K562 (cell line): Measurements from ENCODE around the gene CLEC12A. TPM values are rescaled to one million over a fixed set of nuclear protein-coding genes. Genes with fewer than 3 reads are reported as not detected.

Experiments used
- ATAC-seq: fragments of 200-7000 bp; cut with Tn5 transposase; 3 replicates; pipeline ENCODE4 v1.9.1; 2020; ENCODE audit warnings: moderate library complexity
- BruUV-seq: library from RNA; stranded (reverse); fragments of 400-500 nt; replicated peaks from 2 replicates; lab custom pipeline; 2021; lab: Mats Ljungman, UMichigan
- CTCF ChIA-PET: fragments of 300-600 bp; formaldehyde crosslinking; extraction: SDS; loops from one replicate; lab custom pipeline; 2021; ENCODE audit warnings: low intra/inter-chr PET ratio; lab: Yijun Ruan, JAX
- POLR2A ChIA-PET: fragments of 300-600, 350-650 bp; sonication (Branson Sonifier 250); formaldehyde crosslinking; extraction: SDS; loops from one replicate; lab custom pipeline; 2021; ENCODE audit warnings: antibody characterized with exemption, inconsistent platforms; lab: Yijun Ruan, JAX
- DNase-seq, 4 experiments: peaks; one replicate each; pipeline versions ENCODE4 v3.0.0 to v3.0.0-alpha.2; 2011 to 2018; ENCODE audit warnings: low spot score in 3 of 4, mixed read lengths in 3 of 4; ENCODE audit errors: extremely low read depth in 1 of 4
- FAIRE-seq: peaks from 2 replicates; lab custom pipeline; 2011; peaks lifted over from hg19 to GRCh38; lab: Jason Lieb, UNC
- H2AFZ ChIP-seq: 2 replicates; pipeline ENCODE4 v1.6.0; 2011; ENCODE audit warnings: low read depth, low read length, control low read depth, inconsistent platforms
- H3K27ac ChIP-seq: fragments of 200-600 bp; 3 replicates; pipeline ENCODE4 v1.8.0; 2011; ENCODE audit warnings: low read depth, mild to moderate bottlenecking, control low read depth, inconsistent platforms, low read length, moderate library complexity, mixed read lengths; ENCODE audit errors: extremely low read depth
- H3K27me3 ChIP-seq, 2 experiments: fragments of 300-600 bp in 1 of 2; 2 replicates in 1 of 2; 3 replicates in 1 of 2; pipeline versions ENCODE4 v1.6.0 to v1.8.0; 2011; ENCODE audit warnings: inconsistent platforms in 2 of 2, low read length in 2 of 2, mild to moderate bottlenecking in 1 of 2, mixed read lengths in 1 of 2, moderate library complexity in 1 of 2; ENCODE audit not compliant: control insufficient read depth in 2 of 2, insufficient read depth in 2 of 2
- H3K36me3 ChIP-seq: fragments of 300-600 bp; 3 replicates; pipeline ENCODE4 v1.8.0; 2011; ENCODE audit warnings: mild to moderate bottlenecking, low read length, inconsistent platforms; ENCODE audit not compliant: control insufficient read depth, insufficient read depth
- H3K4me1 ChIP-seq, 2 experiments: fragments of 200-600 bp in 1 of 2; replicated peaks in 1 of 2; 2 replicates in 1 of 2; 3 replicates in 1 of 2; pipeline versions ENCODE4 v1.5.1 to v1.8.0; 2011; ENCODE audit warnings: inconsistent platforms in 2 of 2, low read length in 2 of 2, mild to moderate bottlenecking in 1 of 2, mixed read lengths in 1 of 2, moderate library complexity in 1 of 2; ENCODE audit not compliant: control insufficient read depth in 2 of 2, insufficient read depth in 2 of 2
- H3K4me2 ChIP-seq: 2 replicates; pipeline ENCODE4 v1.6.1; 2011; ENCODE audit warnings: low read length, control low read depth, inconsistent platforms, mixed read lengths; ENCODE audit not compliant: insufficient read depth
- H3K4me3 ChIP-seq: fragments of 200-600 bp; sonication (generic), shearing (Covaris generic); 2 replicates; pipeline ENCODE4 v1.5.1; 2016; ENCODE audit warnings: control low read depth, inconsistent platforms
- H3K79me2 ChIP-seq: fragments of 200-600 bp; 3 replicates; pipeline ENCODE4 v1.8.0; 2011; ENCODE audit warnings: low read length, inconsistent platforms; ENCODE audit not compliant: control insufficient read depth, insufficient read depth
- H3K9ac ChIP-seq, 2 experiments: 2 replicates each; pipeline versions ENCODE4 v1.6.0 to v1.6.1; 2011; ENCODE audit warnings: low read depth in 2 of 2, low read length in 2 of 2, control low read depth in 1 of 2, inconsistent platforms in 1 of 2, mild to moderate bottlenecking in 1 of 2, mixed read lengths in 1 of 2; ENCODE audit not compliant: insufficient read depth in 1 of 2
- H3K9me1 ChIP-seq: one replicate; pipeline ENCODE4 v1.6.0; 2011; ENCODE audit warnings: inconsistent platforms, mild to moderate bottlenecking, low read length, moderate library complexity; ENCODE audit not compliant: control insufficient read depth, insufficient read depth
- H3K9me3 ChIP-seq: replicated peaks from 2 replicates; pipeline ENCODE4 v1.5.1; 2011; ENCODE audit warnings: low read depth, low read length, inconsistent platforms; ENCODE audit not compliant: control insufficient read depth, insufficient read depth
- H4K20me1 ChIP-seq: replicated peaks from 2 replicates; pipeline ENCODE4 v1.6.1; 2011; ENCODE audit warnings: low read length, inconsistent platforms, mixed read lengths; ENCODE audit not compliant: control insufficient read depth, insufficient read depth
- KDM4B ChIP-seq, 2 experiments: fragments of 450-650 bp in 1 of 2; sonication (generic) in 1 of 2; IDR thresholded peaks; 2 replicates each; pipeline ENCODE4 v1.6.1; 2016 to 2017; ENCODE audit warnings: borderline replicate concordance in 2 of 2, antibody characterized with exemption in 1 of 2, low read depth in 1 of 2, mild to moderate bottlenecking in 1 of 2
- KDM5B ChIP-seq: fragments of 200-600 bp; sonication (generic); IDR thresholded peaks from 2 replicates; pipeline ENCODE4 v1.6.1; 2012; ENCODE audit warnings: low read depth, mild to moderate bottlenecking, moderate library complexity, low read length, control low read depth, inconsistent platforms; ENCODE audit not compliant: insufficient replicate concordance
- MAZ ChIP-seq, 2 experiments: fragments of 450-650 bp in 1 of 2; sonication (generic) in 1 of 2; formaldehyde crosslinking; IDR thresholded peaks in 1 of 2; conservative IDR thresholded peaks in 1 of 2; 2 replicates each; pipeline versions ENCODE4 v1.4.0 to v1.5.0; 2020; ENCODE audit warnings: mild to moderate bottlenecking in 1 of 2, missing genetic modification reagents in 1 of 2
- PRPF4 ChIP-seq: fragments of 200-400 bp; formaldehyde crosslinking; IDR thresholded peaks from one replicate; pipeline ENCODE4 v1.6.1; 2017; ENCODE audit warnings: low read length, low read depth, mild to moderate bottlenecking; ENCODE audit not compliant: insufficient read depth, poor library complexity, severe bottlenecking
- SRSF3 ChIP-seq: fragments of 200-400 bp; formaldehyde crosslinking; IDR thresholded peaks from 2 replicates; pipeline ENCODE4 v1.6.1; 2016; ENCODE audit warnings: mild to moderate bottlenecking, low read length, moderate library complexity; ENCODE audit not compliant: insufficient read depth
- ZNF280A ChIP-seq: fragments of 450-650 bp; IDR thresholded peaks from 2 replicates; pipeline ENCODE4 v1.6.1; 2018; ENCODE audit warnings: mild to moderate bottlenecking, low read depth; ENCODE audit not compliant: partially characterized antibody
- ZNF318 ChIP-seq, 2 experiments: fragments of 450-650 bp; IDR thresholded peaks; 2 replicates each; pipeline ENCODE4 v1.6.1; 2016; ENCODE audit warnings: mild to moderate bottlenecking in 2 of 2, borderline replicate concordance in 1 of 2, low read depth in 1 of 2, moderate library complexity in 1 of 2
- WGBS: fragments of 100-300 bp; shearing (Covaris generic); methylation state at CpG from one replicate; pipeline ENCODE4 v1.1.6; 2016; ENCODE audit warnings: low coverage, mixed read lengths; ENCODE audit not compliant: insufficient coverage; ENCODE audit errors: missing lambda C conversion rate; 5-methylcytosine and 5-hydroxymethylcytosine counted together
- in situ Hi-C: fragments of 300-500 bp; cut with MboI; formaldehyde crosslinking; loops from 4 replicates; pipeline ENCODE4 v1.15.0; 2018; ENCODE audit warnings: inconsistent platforms, mixed read lengths
- intact Hi-C: fragments of 100-400 bp; cut with micrococcal nuclease; formaldehyde crosslinking; loops from 2 replicates; pipeline ENCODE4 v1.14.2; 2022
- polyA plus RNA-seq, 8 experiments: library from polyadenylated mRNA; depleted of rRNA in 4 of 8; stranded (reverse) in 5 of 8; unstranded in 3 of 8; fragments of >200 nt; fragmentation: Nextera tagmentation in 2 of 8; fragmentation: Illumina TruSeq in 1 of 8; extraction: Ambion mirVana in 2 of 8; extraction: Trizol in 1 of 8; gene quantifications; 2 replicates each; pipeline versions ENCODE4 v1.2.1 to v1.2.3, GENCODE V29; 2011 to 2014; ENCODE audit warnings: inconsistent platforms in 1 of 8, missing spikeins in 1 of 8
- total RNA-seq, 7 experiments: library from RNA; depleted of rRNA in 6 of 7; stranded (reverse); fragments of >200 nt in 6 of 7; fragmentation: Illumina TruSeq in 2 of 7; extraction: Trizol in 2 of 7; gene quantifications; 2 replicates each; pipeline versions ENCODE4 v1.2.1 to v1.2.3, GENCODE V29; 2011 to 2021; ENCODE audit warnings: low replicate concordance in 1 of 7

CLEC12A gene
- total and polyA plus RNA-seq, 9 of the 15 experiments (the other 6 are each of a cell fraction or from before 2014, with no cell fraction given), result not detected

- DNase-seq, result no peak
- TF ChIP-seq ZNF318 (IDR thresholded peaks at IDR 0.05; ENCODE audit: borderline replicate concordance in 1 of 2, low read depth in 1 of 2) (no peak), PRPF4 (no peak), SRSF3 (no peak), ZNF280A (no peak), KDM5B (no peak), KDM4B (IDR thresholded peaks at IDR 0.05; ENCODE audit: borderline replicate concordance in 2 of 2, low read depth in 1 of 2) (no peak), MAZ (CRISPR knock-in tag; conservative IDR thresholded peaks at IDR 0.05 in 1 of 2, IDR thresholded peaks at IDR 0.05 in 1 of 2) (no peak)
- Histone ChIP-seq H3K9ac (no peak overlapping the region), H3K27ac (no peak overlapping the region), H2AFZ (no peak overlapping the region), H3K4me2 (no peak overlapping the region), H3K9me3 (no peaks in the 10 kb centered on the region), H3K4me3 (no peak overlapping the region), H4K20me1 (no peaks in the 10 kb centered on the region), H3K27me3 (peaks cover 3 to 11% of the 10 kb centered on the region in 2 experiments), H3K36me3 (no peaks in the 10 kb centered on the region), H3K79me2 (no peaks in the 10 kb centered on the region), H3K9me1 (no peaks in the 10 kb centered on the region), H3K4me1 (peaks cover 0 to 4% of the 10 kb centered on the region in 2 experiments; a peak in 2 of 5 replicates)
- ChIA-PET CTCF (no interaction called here), POLR2A (no interaction called here)
- in situ Hi-C loops (no loop called here), intact Hi-C loops (no loop called here)
- 0% methylated on average over 1 of the region's 1 CpG for WGBS
- FAIRE-seq, result no peak
- BruUV-seq, result no TSS peak
- no peak for ATAC-seq
These were observed 29.4 kb upstream of the CLEC12A start for GRCh38 chr12:9941838-9942237.
